Loucy (cell line): ENCODE data around the gene PACSIN1.

Source experiments
- CTCF ChIP-seq: fragments of 200-600 bp; sonication (generic); conservative IDR thresholded peaks from 2 replicates; pipeline ENCODE4 v1.5.1; 2014; ENCODE audit warnings: mild to moderate bottlenecking, antibody characterized with exemption, low read length
- EZH2phosphoT487 ChIP-seq: fragments of 200-600 bp; IDR thresholded peaks from 2 replicates; pipeline ENCODE4 v1.6.1; 2018; ENCODE audit warnings: antibody characterized with exemption, mild to moderate bottlenecking, moderate library complexity, borderline replicate concordance

DNA sequence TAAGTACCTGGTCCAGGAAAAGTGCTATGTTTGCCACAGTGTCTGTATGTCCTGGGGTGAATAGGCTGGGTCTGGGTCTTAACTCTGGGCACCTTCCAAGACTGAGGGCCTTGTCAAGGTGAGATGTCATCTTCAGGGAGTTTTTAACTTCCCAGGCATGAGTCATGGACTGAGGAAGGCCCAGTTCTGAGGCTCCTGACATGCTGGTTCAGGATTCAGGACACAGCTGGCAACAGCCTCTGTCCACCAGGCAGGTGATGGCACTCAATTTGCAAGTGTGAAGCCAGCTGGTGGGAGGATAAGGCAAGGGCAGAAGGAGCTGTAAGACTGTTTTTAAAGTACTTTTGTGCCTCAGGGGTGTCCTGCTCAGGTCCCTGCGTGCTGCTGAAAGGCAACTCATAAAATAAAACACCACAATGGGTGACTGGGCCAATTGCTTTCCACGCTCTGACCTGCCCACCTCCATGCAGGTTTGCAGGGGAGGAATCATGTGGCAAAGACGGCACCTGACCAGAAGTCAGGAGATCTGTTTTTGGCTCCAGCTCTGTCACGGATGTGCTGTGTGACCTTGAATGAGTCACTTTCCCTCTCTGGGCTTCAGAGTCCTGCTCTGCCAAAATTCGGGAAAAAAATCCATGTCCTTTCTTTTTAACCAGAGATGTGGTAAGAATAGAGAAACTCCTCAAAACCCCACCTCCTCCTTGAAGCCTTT, 4.9 kb upstream of the PACSIN1 start:
- TF ChIP-seq CTCF (no peak), EZH2phosphoT487 (no peak)
